HFF-Myc (cell line): ENCODE results near the gene GHRHR.

Experiments
- DNase-seq: peaks from one replicate; pipeline ENCODE4 v3.0.0-alpha.2; 2011; ENCODE audit warnings: low read depth; ENCODE audit errors: extremely low read depth
- H3K4me3 ChIP-seq: replicated peaks from 2 replicates; pipeline ENCODE4 v1.5.1; 2011; ENCODE audit warnings: low read depth, mild to moderate bottlenecking, control low read depth, low read length
- TF ChIP-seq, protein P1 (sequence below): IDR thresholded peaks from 2 replicates; pipeline ENCODE4 v1.5.1; 2012; ENCODE audit warnings: mild to moderate bottlenecking, low read depth, low read length, control low read depth; ENCODE audit errors: missing control alignments

GHRHR gene

DNA sequence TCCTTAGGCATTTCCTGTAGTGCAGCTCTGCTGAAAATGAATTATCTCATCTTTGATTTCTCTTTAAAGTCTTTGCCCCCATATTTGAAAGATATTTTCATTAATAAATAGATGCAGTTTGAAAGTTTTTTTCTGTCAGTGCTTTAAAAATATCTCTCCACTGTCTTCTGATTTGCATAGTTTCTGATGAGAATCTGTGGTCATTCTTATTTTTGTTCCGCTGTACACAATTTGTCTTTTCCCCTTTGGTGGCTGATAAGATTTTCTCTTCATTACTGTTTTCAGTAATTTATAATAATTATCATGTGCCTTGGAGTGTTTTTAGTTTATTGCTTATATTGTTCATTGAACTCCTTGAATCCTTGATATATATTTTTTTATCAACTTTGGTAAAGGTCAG, 7.0 kb upstream of the GHRHR start:
- TF ChIP-seq, protein P1, sequence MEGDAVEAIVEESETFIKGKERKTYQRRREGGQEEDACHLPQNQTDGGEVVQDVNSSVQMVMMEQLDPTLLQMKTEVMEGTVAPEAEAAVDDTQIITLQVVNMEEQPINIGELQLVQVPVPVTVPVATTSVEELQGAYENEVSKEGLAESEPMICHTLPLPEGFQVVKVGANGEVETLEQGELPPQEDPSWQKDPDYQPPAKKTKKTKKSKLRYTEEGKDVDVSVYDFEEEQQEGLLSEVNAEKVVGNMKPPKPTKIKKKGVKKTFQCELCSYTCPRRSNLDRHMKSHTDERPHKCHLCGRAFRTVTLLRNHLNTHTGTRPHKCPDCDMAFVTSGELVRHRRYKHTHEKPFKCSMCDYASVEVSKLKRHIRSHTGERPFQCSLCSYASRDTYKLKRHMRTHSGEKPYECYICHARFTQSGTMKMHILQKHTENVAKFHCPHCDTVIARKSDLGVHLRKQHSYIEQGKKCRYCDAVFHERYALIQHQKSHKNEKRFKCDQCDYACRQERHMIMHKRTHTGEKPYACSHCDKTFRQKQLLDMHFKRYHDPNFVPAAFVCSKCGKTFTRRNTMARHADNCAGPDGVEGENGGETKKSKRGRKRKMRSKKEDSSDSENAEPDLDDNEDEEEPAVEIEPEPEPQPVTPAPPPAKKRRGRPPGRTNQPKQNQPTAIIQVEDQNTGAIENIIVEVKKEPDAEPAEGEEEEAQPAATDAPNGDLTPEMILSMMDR: no peak
- H3K4me3 ChIP-seq: no peak overlapping the region
- DNase-seq: no peak

DNA sequence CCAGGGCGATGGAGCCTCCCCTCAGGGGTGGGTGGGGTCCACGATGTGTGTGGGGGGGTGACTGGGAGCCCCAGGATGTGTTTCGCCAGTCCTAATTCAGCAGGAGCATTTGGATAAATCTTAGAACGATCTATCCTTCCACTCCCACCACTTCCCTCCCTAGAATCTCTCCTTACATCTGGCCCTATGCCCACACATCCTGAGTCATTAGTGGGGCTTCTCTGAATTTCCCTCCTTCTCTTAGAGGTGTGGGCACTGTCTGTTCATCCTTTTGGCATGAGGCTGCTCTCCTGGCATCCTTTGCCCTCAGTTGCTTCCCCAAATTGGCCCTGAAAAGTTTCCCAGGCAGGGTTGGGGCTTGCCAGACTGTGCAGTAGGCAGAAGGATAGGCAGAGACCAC, 1.6 kb downstream of the GHRHR start:
- no peak overlapping the region for H3K4me3 ChIP-seq
- TF ChIP-seq, protein P1: no peak
- no peak for DNase-seq

DNA sequence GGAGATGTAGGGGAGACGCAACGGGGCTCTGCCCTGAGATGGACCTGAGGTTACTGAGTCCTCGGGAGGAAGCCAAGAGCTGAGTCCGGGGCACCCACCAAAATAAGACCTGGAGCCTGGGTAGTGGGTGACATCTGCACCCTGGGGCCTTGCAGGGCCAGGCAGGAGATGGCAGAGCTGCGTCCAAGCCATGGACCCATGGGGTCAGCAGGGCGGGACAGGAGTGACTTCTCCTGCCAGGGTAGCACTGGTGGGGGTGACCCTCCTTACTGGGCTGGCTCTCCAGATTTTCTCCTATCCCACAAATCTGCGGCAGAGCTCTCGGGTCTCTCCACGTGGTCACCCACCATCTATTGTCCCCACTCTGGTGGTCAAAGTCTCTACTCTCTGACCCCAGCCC, 2.1 kb downstream of the GHRHR start:
- H3K4me3 ChIP-seq: no peak overlapping the region
- DNase-seq: no peak
- TF ChIP-seq, protein P1: no peak

DNA sequence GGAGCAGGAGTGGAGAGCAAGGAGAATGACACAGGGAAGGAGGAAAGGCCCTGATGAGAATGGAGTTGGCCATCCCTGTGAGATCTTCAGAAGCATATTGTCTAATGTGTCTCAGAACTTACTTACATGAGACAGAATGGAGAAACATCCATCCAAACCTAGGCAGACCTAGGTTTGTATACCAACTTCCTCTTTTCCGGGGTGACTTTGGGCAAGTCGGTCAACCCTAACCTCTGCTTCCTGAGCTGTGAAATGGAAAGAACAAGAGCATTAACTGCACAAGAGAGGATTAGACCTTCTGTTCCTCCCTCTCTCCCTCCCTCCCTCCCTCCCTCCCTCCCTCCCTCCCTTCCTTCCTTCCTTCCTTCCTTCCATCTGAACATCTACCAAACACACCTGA, 4.5 kb downstream of the GHRHR start:
- DNase-seq: no peak
- no peak overlapping the region for H3K4me3 ChIP-seq
- TF ChIP-seq, protein P1: no peak

DNA sequence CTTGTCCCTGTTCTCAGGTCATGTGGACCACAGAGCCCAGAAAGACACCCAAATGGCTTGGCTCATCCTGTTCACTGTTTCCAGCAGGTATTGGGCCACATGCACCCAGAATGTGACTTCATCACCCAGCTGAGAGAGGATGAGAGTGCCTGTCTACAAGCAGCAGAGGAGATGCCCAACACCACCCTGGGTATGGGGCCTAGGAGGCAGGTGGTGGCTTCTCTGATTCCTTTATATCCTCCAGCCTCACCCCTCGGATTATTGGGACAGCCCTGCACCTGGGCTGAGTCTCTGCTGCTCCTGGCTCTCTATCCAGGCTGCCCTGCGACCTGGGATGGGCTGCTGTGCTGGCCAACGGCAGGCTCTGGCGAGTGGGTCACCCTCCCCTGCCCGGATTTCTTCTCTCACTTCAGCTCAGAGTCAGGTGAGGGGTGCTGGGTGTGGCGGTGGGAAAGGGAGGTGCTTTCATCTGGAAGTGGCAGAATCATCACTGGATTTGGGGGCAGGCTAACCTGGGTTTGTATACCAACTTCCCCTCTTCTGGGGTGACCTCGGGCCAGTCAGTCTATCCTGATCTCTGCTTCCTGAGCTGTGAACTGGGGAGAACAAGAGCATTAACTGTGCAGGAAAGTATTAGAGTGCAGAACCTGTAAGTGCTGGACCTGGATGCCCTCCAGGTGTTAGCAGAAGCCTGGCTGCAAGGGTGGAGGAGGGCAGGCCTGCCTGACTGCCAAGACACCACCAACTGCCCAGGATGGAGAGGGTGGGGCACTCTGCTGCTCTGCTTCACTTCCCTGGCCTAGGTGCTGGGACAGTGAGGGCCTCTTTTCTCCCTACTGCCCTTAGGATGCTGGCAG, 5.2 kb downstream of the GHRHR start:
- TF ChIP-seq, protein P1: no peak
- no peak overlapping the region for H3K4me3 ChIP-seq
- no peak for DNase-seq

DNA sequence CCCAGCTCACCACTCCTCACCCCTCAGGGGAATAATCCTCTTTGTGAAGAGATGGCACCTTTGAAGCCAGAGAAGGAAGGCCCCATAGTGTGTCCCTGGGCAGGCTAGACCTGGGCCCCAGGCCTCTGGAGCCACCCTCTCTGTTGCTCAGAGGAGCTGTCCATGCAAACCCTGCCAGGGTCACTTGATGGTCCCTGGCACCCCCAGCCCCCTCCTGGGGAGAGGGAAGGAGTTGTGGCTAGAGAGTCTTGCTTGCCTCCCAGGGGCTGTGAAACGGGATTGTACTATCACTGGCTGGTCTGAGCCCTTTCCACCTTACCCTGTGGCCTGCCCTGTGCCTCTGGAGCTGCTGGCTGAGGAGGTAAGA, 5.8 kb downstream of the GHRHR start:
- TF ChIP-seq, protein P1: no peak
- DNase-seq: no peak
- no peak overlapping the region for H3K4me3 ChIP-seq

DNA sequence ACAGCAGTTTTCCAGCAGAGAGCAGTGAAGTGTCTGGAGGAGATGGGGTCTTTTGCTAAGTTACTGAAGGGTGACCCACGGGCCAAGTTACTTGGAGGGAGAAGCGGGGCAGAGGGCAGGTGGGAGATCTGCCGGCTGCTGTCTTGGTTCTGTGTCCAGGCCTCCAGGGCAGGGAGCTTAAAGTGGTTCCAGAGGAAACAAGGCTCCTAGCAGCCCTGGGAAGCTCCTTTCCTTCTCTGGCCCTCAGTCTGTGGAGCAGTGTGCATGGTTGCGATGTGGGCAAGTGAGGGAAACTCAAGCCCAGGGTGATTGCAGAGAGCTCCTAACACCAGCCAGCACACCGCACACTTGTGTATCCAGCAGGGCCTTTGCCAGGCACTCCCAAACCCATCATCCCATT, 6.3 kb downstream of the GHRHR start:
- no peak overlapping the region for H3K4me3 ChIP-seq
- DNase-seq: no peak
- TF ChIP-seq, protein P1: no peak
